Measurements from ENCODE around the gene SLC39A1. TPM values are rescaled to one million over a fixed set of nuclear protein-coding genes. Genes with fewer than 3 reads are reported as not detected.
A peak's percentile ranks its signal among the peaks of the same experiment; 100 is the strongest.

Gene SLC39A1
- total RNA-seq, 3 donors from 2014 or later: 72.6 to 79.3 (median 73.9) TPM

- Mint-ChIP-seq H3K36me3 (ENCODE audit: insufficient read depth) (peaks cover 45% of the 10 kb centered on the region), H3K4me3 (no peak overlapping the region), H3K9me3 (no peaks in the 10 kb centered on the region), H3K4me1 (ENCODE audit: low read depth) (peaks cover 2% of the 10 kb centered on the region), H3K27me3 (ENCODE audit: low read depth) (no peaks in the 10 kb centered on the region)
- no peak for DNase-seq
- ATAC-seq: no peak
Observed at GRCh38 chr1:153936011-153936802, 27.1 kb downstream of the SLC39A1 start.

GRCh38 chr1:153934746-153935145 lies 28.6 kb downstream of the SLC39A1 start:
- Mint-ChIP-seq H3K36me3 (ENCODE audit: insufficient read depth) (peaks cover 36% of the 10 kb centered on the region), H3K4me3 (no peak overlapping the region)

GRCh38 chr1:153933955-153934354 lies 29.4 kb downstream of the SLC39A1 start:
- Mint-ChIP-seq H3K27me3 (ENCODE audit: low read depth) (no peaks in the 10 kb centered on the region), H3K9me3 (no peaks in the 10 kb centered on the region), H3K36me3 (ENCODE audit: insufficient read depth) (peaks cover 28% of the 10 kb centered on the region), H3K4me1 (ENCODE audit: low read depth) (no peaks in the 10 kb centered on the region), H3K4me3 (no peak overlapping the region)
- ATAC-seq (no peak), DNase-seq (no peak)

More at GRCh38 chr1:153934746-153935145, 28.6 kb downstream of the SLC39A1 start:
- ATAC-seq (no peak), DNase-seq (no peak)
- H3K27me3 Mint-ChIP-seq (ENCODE audit: low read depth): no peaks in the 10 kb centered on the region
- no peaks in the 10 kb centered on the region for H3K4me1 Mint-ChIP-seq (ENCODE audit: low read depth)
- no peaks in the 10 kb centered on the region for H3K9me3 Mint-ChIP-seq

GRCh38 chr1:153933430-153933829 lies 29.9 kb downstream of the SLC39A1 start:
- no peak for ATAC-seq
- no peak overlapping the region for H3K4me3 Mint-ChIP-seq
- H3K27me3 Mint-ChIP-seq (ENCODE audit: low read depth): no peaks in the 10 kb centered on the region
- no peaks in the 10 kb centered on the region for H3K4me1 Mint-ChIP-seq (ENCODE audit: low read depth)
- peaks cover 28% of the 10 kb centered on the region for H3K36me3 Mint-ChIP-seq (ENCODE audit: insufficient read depth)
- no peaks in the 10 kb centered on the region for H3K9me3 Mint-ChIP-seq
- DNase-seq: no peak

- DNase-seq (no peak), ATAC-seq (no peak)
- no peaks in the 10 kb centered on the region for H3K27me3 Mint-ChIP-seq (ENCODE audit: low read depth)
- H3K4me3 Mint-ChIP-seq: no peak overlapping the region
- peaks cover 25% of the 10 kb centered on the region for H3K36me3 Mint-ChIP-seq (ENCODE audit: insufficient read depth)
- no peaks in the 10 kb centered on the region for H3K9me3 Mint-ChIP-seq
- peaks cover 4% of the 10 kb centered on the region for H3K4me1 Mint-ChIP-seq (ENCODE audit: low read depth)
Observed at GRCh38 chr1:153932156-153933131, 30.9 kb downstream of the SLC39A1 start.

GRCh38 chr1:153929981-153930948 lies 33.1 kb downstream of the SLC39A1 start:
- H3K4me3 Mint-ChIP-seq: no peak overlapping the region
- DNase-seq (no peak), ATAC-seq (no peak)
- peaks cover 4% of the 10 kb centered on the region for H3K4me1 Mint-ChIP-seq (ENCODE audit: low read depth)
- no peaks in the 10 kb centered on the region for H3K27me3 Mint-ChIP-seq (ENCODE audit: low read depth)
- H3K9me3 Mint-ChIP-seq: no peaks in the 10 kb centered on the region
- peaks cover 10% of the 10 kb centered on the region for H3K36me3 Mint-ChIP-seq (ENCODE audit: insufficient read depth)

GRCh38 chr1:153929426-153929825 lies 33.9 kb downstream of the SLC39A1 start:
- DNase-seq (no peak), ATAC-seq (no peak)
- H3K36me3 Mint-ChIP-seq (ENCODE audit: insufficient read depth): peaks cover 6% of the 10 kb centered on the region
- no peak overlapping the region for H3K4me3 Mint-ChIP-seq
- H3K9me3 Mint-ChIP-seq: no peaks in the 10 kb centered on the region
- H3K27me3 Mint-ChIP-seq (ENCODE audit: low read depth): no peaks in the 10 kb centered on the region
- peaks cover 4% of the 10 kb centered on the region for H3K4me1 Mint-ChIP-seq (ENCODE audit: low read depth)

- Mint-ChIP-seq H3K4me1 (ENCODE audit: low read depth) (peaks cover 6% of the 10 kb centered on the region), H3K27me3 (ENCODE audit: low read depth) (no peaks in the 10 kb centered on the region), H3K9me3 (no peaks in the 10 kb centered on the region), H3K36me3 (ENCODE audit: insufficient read depth) (peaks cover 4% of the 10 kb centered on the region), H3K4me3 (no peak overlapping the region)
- ATAC-seq: no peak
- no peak for DNase-seq
Observed at GRCh38 chr1:153928791-153929341, 34.5 kb downstream of the SLC39A1 start.

GRCh38 chr1:153928245-153928644 lies 35.1 kb downstream of the SLC39A1 start:
- Mint-ChIP-seq H3K27me3 (ENCODE audit: low read depth) (no peaks in the 10 kb centered on the region), H3K9me3 (no peaks in the 10 kb centered on the region), H3K4me1 (ENCODE audit: low read depth) (peaks cover 8% of the 10 kb centered on the region), H3K36me3 (ENCODE audit: insufficient read depth) (peaks cover 4% of the 10 kb centered on the region), H3K4me3 (no peak overlapping the region)
- DNase-seq (no peak), ATAC-seq (no peak)

GRCh38 chr1:153926405-153926804 lies 36.9 kb downstream of the SLC39A1 start:
- no peak overlapping the region for H3K4me3 Mint-ChIP-seq
- DNase-seq: no peak
- H3K4me1 Mint-ChIP-seq (ENCODE audit: low read depth): peaks cover 12% of the 10 kb centered on the region
- H3K9me3 Mint-ChIP-seq: no peaks in the 10 kb centered on the region
- H3K36me3 Mint-ChIP-seq (ENCODE audit: insufficient read depth): peaks cover 4% of the 10 kb centered on the region
- no peaks in the 10 kb centered on the region for H3K27me3 Mint-ChIP-seq (ENCODE audit: low read depth)
- ATAC-seq: no peak

- Mint-ChIP-seq H3K4me3 (peak within 1 kb of the TSS; percentile 95), H3K9me3 (no peaks in the 10 kb centered on the region), H3K27me3 (ENCODE audit: low read depth) (no peaks in the 10 kb centered on the region), H3K36me3 (ENCODE audit: insufficient read depth) (peaks cover 6% of the 10 kb centered on the region), H3K4me1 (ENCODE audit: low read depth) (peaks cover 42% of the 10 kb centered on the region)
- DNase-seq: peak; percentile 97
- peak; percentile 95 for ATAC-seq
Observed at GRCh38 chr1:153922972-153923925, 40.1 kb downstream of the SLC39A1 start, which contains the start of gene GATAD2B. Gene GATAD2B (minus strand): TSS chr1:153922972. CDS start chr1:153828347, 94,625 bp downstream.

GRCh38 chr1:153922076-153922971 lies 41.0 kb downstream of the SLC39A1 start:
- H3K4me3 Mint-ChIP-seq: peak overlapping the region; percentile 95
- ATAC-seq (peak; percentile 26 to 32), DNase-seq (peak; percentile 61)
- H3K36me3 Mint-ChIP-seq (ENCODE audit: insufficient read depth): peaks cover 12% of the 10 kb centered on the region
- no peaks in the 10 kb centered on the region for H3K27me3 Mint-ChIP-seq (ENCODE audit: low read depth)
- no peaks in the 10 kb centered on the region for H3K9me3 Mint-ChIP-seq
- H3K4me1 Mint-ChIP-seq (ENCODE audit: low read depth): peaks cover 44% of the 10 kb centered on the region

Data from activated T-cell treated with anti-CD3 and anti-CD28 coated beads, Interleukin-2, amount 50 U/mL, for 4 hours (primary cell).